ENCODE measurements around the gene PLPP7. TPM values are rescaled to one million over a fixed set of nuclear protein-coding genes. Genes with fewer than 3 reads are reported as not detected.
A peak's percentile ranks its signal among the peaks of the same experiment; 100 is the strongest.
"Not testable (repeated sequence)": the region's sequence is repeated elsewhere in the genome, so short reads cannot be mapped to it uniquely, and the experiment has no call there.

Gene PLPP7
- total RNA-seq, 1 donor from 2014 or later: 11.8 TPM

DNA sequence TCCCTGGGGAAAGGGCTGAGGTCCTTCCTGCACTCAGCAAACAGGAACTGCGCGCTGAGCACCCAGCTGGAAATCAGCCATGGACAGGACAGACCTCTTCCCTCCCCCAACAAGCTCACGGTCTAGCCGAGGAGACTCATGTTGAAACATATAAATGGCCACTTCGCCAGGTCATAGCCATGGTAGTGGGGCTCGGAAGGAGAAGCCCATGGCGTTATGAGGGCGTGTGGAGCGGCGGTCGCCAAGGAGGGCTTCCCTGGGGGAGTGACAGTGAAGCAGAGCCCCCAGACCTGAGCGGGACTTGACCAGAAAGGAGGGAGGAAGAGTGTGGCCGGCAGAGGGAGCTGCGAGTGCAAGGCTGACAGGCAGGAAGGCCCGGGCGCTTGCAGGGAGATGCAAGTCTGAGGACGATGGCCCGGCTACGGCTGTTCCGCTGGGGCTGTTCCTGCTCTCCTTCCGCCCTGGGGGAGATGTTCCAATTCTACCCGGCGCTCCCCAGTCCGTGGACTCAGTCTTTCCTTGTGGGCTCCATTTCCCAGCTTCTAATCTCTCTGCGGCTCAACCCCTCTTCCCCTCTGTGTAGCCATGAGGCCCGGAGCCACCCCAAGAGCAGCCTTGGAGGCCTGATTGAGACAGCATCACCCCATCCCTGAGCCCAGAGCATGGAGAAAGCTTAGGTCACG is 60.5 kb downstream of the PLPP7 start:
- peaks cover 11% of the 10 kb centered on the region for H3K4me1 ChIP-seq
- TF ChIP-seq, protein P1, sequence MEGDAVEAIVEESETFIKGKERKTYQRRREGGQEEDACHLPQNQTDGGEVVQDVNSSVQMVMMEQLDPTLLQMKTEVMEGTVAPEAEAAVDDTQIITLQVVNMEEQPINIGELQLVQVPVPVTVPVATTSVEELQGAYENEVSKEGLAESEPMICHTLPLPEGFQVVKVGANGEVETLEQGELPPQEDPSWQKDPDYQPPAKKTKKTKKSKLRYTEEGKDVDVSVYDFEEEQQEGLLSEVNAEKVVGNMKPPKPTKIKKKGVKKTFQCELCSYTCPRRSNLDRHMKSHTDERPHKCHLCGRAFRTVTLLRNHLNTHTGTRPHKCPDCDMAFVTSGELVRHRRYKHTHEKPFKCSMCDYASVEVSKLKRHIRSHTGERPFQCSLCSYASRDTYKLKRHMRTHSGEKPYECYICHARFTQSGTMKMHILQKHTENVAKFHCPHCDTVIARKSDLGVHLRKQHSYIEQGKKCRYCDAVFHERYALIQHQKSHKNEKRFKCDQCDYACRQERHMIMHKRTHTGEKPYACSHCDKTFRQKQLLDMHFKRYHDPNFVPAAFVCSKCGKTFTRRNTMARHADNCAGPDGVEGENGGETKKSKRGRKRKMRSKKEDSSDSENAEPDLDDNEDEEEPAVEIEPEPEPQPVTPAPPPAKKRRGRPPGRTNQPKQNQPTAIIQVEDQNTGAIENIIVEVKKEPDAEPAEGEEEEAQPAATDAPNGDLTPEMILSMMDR (IDR thresholded peaks at IDR 0.05): peak; percentile 87 to 93 (median 88)
- TF ChIP-seq POLR2AphosphoS5 (IDR thresholded peaks at IDR 0.05; ENCODE audit: insufficient read depth in 1 of 2, low read depth in 1 of 2): peak in 1 of 2 donors; percentile 39
- TF ChIP-seq POLR2A (IDR thresholded peaks at IDR 0.05): no peak
- no peaks in the 10 kb centered on the region for H3K27me3 ChIP-seq
- intact Hi-C loops (cut with DNase I): no loop called here
- no peaks in the 10 kb centered on the region for H3K9me3 ChIP-seq
- peak overlapping the region in 1 of 2 donors; percentile 1 for H3K4me3 ChIP-seq
- no peak overlapping the region for H3K27ac ChIP-seq
- no peaks in the 10 kb centered on the region for H3K36me3 ChIP-seq
- no peak for DNase-seq (ENCODE audit: extremely low spot score in 2 of 2)

DNA sequence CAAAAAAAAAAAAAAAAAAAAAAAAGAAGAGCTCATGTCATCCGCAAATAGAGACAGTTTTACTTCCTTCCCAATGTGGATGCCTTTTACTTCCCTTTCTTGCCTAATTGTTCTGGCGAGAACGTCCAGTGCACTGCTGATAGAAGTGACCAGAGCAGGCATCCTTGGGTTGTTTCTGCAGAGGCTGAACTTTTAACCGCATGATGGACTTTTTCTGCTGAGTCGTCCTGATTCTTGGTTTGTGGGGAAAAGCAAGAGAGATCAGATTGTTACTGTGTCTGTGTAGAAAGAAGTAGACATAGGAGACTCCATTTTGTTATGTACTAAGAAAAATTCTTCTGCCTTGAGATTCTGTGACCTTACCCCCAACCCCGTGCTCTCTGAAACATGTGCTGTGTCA is 67.0 kb downstream of the PLPP7 start:
- DNase-seq (ENCODE audit: extremely low spot score in 2 of 2); H3K27me3 ChIP-seq; intact Hi-C loops (cut with DNase I): not testable (repeated sequence)

DNA sequence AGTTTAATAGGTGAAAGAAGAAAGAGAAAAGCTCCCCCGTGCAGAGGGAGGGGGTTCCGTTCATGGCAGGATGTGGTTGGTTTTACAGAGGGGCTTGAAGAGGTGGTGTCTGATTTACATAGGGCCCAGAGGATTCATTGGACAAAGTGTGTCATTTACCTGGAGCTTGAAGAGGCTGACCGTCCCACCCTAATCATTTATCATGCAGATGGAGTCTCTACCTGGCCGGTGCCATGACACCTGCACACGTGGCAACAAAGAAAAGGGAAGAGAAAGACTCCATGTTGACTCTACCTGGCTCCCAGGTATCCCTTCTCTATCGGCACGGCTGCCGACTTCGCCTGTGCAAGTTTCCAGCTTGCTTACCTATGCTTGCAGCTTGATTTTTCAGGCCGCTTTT is 69.0 kb downstream of the PLPP7 start:
- Histone ChIP-seq H3K27me3 (no peaks in the 10 kb centered on the region), H3K4me3 (no peak overlapping the region), H3K9me3 (no peaks in the 10 kb centered on the region), H3K36me3 (no peaks in the 10 kb centered on the region), H3K27ac (no peak overlapping the region), H3K4me1 (peaks cover 17% of the 10 kb centered on the region)
- TF ChIP-seq POLR2A (IDR thresholded peaks at IDR 0.05): no peak
- TF ChIP-seq, protein P1 (IDR thresholded peaks at IDR 0.05): no peak
- no peak for TF ChIP-seq POLR2AphosphoS5 (IDR thresholded peaks at IDR 0.05; ENCODE audit: insufficient read depth in 1 of 2, low read depth in 1 of 2)
- intact Hi-C loops (cut with DNase I): no loop called here
- no peak for DNase-seq (ENCODE audit: extremely low spot score in 2 of 2)

More for the DNA sequence above, 67.0 kb downstream of the PLPP7 start:
- H3K9me3 ChIP-seq, H3K36me3 ChIP-seq, H3K27ac ChIP-seq, H3K4me3 ChIP-seq: not testable (repeated sequence)
- H3K4me1 ChIP-seq: peaks cover 12% of the 10 kb centered on the region

Other genes with a start within 250 kb of the PLPP7 start
- gene AIF1L, start 193.2 kb upstream of the PLPP7 start, total RNA-seq: 16.2 TPM
- gene NUP214, start 164.1 kb upstream of the PLPP7 start, total RNA-seq: 70.2 TPM
- gene FAM78A, start 13.2 kb upstream of the PLPP7 start, total RNA-seq: 2.5 TPM
- gene PRRC2B, start 104.4 kb downstream of the PLPP7 start, total RNA-seq: 116 TPM
- gene POMT1, start 213.2 kb downstream of the PLPP7 start, total RNA-seq: 14.5 TPM
- gene UCK1, start 241.5 kb downstream of the PLPP7 start, total RNA-seq: 37.3 TPM